Parathyroid adenoma (tissue), 2 donors: Measurements from ENCODE around the gene LTBP1.

ENCODE experiments used
- H2AFZ ChIP-seq: fragments of 300-600 bp; sonication (generic); one replicate; pipeline ENCODE4 v1.7.0; 2017; ENCODE audit warnings: antibody characterized with exemption, mild to moderate bottlenecking
- H3K27ac ChIP-seq: fragments of 300-600 bp; sonication (generic); one replicate; pipeline ENCODE4 v1.7.0; 2017
- H3K27me3 ChIP-seq: fragments of 300-600 bp; sonication (generic); one replicate; pipeline ENCODE4 v1.7.0; 2017; ENCODE audit warnings: low read length; ENCODE audit not compliant: control insufficient read depth, insufficient read depth
- H3K36me3 ChIP-seq: fragments of 300-600 bp; sonication (generic); one replicate; pipeline ENCODE4 v1.7.0; 2017; ENCODE audit warnings: low read length; ENCODE audit not compliant: control insufficient read depth, insufficient read depth
- H3K4me1 ChIP-seq: fragments of 300-600 bp; sonication (generic); one replicate; pipeline ENCODE4 v1.7.0; 2017; ENCODE audit warnings: control low read depth
- H3K4me2 ChIP-seq: fragments of 300-600 bp; sonication (generic); one replicate; pipeline ENCODE4 v1.7.0; 2017; ENCODE audit warnings: low read length
- H3K4me3 ChIP-seq: fragments of 300-600 bp; sonication (generic); one replicate; pipeline ENCODE4 v1.7.0; 2017; ENCODE audit warnings: low read depth, low read length
- H3K79me2 ChIP-seq: fragments of 300-600 bp; sonication (generic); one replicate; pipeline ENCODE4 v1.7.0; 2017; ENCODE audit warnings: control low read depth
- H3K9ac ChIP-seq: fragments of 300-600 bp; sonication (generic); one replicate; pipeline ENCODE4 v1.7.0; 2017; ENCODE audit warnings: mild to moderate bottlenecking
- H3K9me3 ChIP-seq: fragments of 300-600 bp; sonication (generic); one replicate; pipeline ENCODE4 v1.7.0; 2017; ENCODE audit warnings: low read length; ENCODE audit not compliant: control insufficient read depth
- TF ChIP-seq, protein P1 (sequence below): fragments of 300-600 bp; sonication (generic); IDR thresholded peaks from one replicate; pipeline ENCODE4 v1.7.0; 2017; ENCODE audit warnings: antibody characterized with exemption, mild to moderate bottlenecking
- donor health status: primary hyperparathyroidism.

Gene LTBP1

DNA sequence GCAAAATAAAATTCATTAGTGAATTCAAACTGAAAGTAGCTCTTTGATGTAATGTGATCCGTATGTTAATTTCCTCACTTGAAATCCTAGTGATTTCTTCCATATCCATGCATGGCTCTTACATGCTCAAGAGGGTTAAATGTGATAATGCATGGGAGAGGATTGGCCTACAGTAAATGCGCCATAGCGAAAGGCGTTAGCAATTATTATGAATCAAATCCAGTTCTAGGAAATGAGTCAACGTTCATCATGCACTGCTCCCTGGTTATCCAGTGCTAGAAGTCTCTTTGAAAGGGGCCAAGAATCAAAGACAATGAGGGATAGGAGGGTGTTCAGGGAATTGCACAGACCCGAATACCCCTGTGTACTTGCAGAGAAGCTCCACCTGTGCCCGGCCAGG is 428.3 kb downstream of the LTBP1 start:
- H2AFZ ChIP-seq, result no peak overlapping the region
- H3K4me1 ChIP-seq, result no peaks in the 10 kb centered on the region
- no peaks in the 10 kb centered on the region for H3K79me2 ChIP-seq
- no peak overlapping the region for H3K4me2 ChIP-seq
- no peaks in the 10 kb centered on the region for H3K9me3 ChIP-seq
- TF ChIP-seq, protein P1, sequence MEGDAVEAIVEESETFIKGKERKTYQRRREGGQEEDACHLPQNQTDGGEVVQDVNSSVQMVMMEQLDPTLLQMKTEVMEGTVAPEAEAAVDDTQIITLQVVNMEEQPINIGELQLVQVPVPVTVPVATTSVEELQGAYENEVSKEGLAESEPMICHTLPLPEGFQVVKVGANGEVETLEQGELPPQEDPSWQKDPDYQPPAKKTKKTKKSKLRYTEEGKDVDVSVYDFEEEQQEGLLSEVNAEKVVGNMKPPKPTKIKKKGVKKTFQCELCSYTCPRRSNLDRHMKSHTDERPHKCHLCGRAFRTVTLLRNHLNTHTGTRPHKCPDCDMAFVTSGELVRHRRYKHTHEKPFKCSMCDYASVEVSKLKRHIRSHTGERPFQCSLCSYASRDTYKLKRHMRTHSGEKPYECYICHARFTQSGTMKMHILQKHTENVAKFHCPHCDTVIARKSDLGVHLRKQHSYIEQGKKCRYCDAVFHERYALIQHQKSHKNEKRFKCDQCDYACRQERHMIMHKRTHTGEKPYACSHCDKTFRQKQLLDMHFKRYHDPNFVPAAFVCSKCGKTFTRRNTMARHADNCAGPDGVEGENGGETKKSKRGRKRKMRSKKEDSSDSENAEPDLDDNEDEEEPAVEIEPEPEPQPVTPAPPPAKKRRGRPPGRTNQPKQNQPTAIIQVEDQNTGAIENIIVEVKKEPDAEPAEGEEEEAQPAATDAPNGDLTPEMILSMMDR, result no peak
- H3K36me3 ChIP-seq, result no peaks in the 10 kb centered on the region
- H3K9ac ChIP-seq, result no peak overlapping the region
- H3K27ac ChIP-seq, result no peak overlapping the region
- H3K27me3 ChIP-seq, result no peaks in the 10 kb centered on the region
- H3K4me3 ChIP-seq, result no peak overlapping the region

DNA sequence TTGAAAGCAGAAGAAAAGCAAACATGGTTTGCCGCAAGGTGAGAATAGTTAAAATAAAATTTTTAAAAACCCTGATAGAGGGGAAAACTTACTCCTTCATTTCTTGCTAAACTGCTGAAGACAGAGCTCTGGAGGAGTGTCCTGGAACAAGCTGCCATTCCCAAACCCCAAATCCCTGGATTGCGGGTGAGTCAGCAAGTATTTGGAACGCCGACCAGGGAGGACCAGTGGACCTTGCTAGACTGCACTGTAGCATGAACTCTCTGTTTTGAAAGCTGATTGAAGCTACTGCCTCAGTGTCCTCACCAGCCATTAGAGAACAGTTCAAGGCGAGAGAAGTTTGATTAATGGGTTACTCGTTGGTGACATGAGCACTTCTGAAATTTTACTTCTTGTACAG is 430.3 kb downstream of the LTBP1 start:
- H3K4me2 ChIP-seq, result no peak overlapping the region
- H3K79me2 ChIP-seq, result no peaks in the 10 kb centered on the region
- TF ChIP-seq, protein P1, result no peak
- no peak overlapping the region for H3K27ac ChIP-seq
- no peak overlapping the region for H3K4me3 ChIP-seq
- H3K4me1 ChIP-seq, result no peaks in the 10 kb centered on the region
- H3K9me3 ChIP-seq, result no peaks in the 10 kb centered on the region
- no peaks in the 10 kb centered on the region for H3K36me3 ChIP-seq
- no peaks in the 10 kb centered on the region for H3K27me3 ChIP-seq
- no peak overlapping the region for H3K9ac ChIP-seq
- no peak overlapping the region for H2AFZ ChIP-seq

DNA sequence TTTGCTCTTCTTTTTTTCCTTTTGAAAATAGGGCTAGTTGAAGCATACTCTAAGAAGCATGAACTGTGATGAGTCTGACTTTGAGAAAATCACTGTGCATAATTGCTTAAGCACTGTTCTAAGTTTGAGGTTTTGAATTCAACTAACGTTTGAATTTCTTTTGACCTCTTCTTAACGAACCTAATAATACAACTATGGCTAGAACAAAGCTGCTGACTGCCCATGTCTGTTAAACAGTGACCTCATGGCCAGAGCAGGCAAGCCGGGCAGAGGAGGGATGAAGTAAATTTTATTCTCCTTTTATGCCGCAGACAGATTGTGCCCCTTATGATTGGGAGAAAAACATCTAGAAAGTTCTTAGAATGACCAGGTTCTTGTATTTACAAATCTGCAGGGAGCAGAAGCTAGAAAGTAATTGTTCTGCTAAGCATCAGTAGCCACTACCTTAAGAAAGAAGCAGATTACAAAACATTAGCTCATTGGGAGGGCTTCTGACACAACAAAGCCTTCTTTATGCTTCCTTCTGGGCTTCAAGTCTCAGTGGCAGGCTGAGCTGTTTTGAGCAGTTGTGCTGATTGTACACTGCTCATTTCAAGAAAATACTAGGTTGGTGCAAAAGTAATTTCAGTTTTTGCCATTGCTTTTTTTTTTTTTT is 431.9 kb downstream of the LTBP1 start:
- Histone ChIP-seq H3K4me1 (no peaks in the 10 kb centered on the region), H3K9me3 (no peaks in the 10 kb centered on the region), H3K4me2 (no peak overlapping the region), H3K36me3 (no peaks in the 10 kb centered on the region), H2AFZ (no peak overlapping the region), H3K4me3 (no peak overlapping the region), H3K27me3 (no peaks in the 10 kb centered on the region), H3K9ac (no peak overlapping the region), H3K27ac (no peak overlapping the region), H3K79me2 (no peaks in the 10 kb centered on the region)
- TF ChIP-seq, protein P1, result no peak

DNA sequence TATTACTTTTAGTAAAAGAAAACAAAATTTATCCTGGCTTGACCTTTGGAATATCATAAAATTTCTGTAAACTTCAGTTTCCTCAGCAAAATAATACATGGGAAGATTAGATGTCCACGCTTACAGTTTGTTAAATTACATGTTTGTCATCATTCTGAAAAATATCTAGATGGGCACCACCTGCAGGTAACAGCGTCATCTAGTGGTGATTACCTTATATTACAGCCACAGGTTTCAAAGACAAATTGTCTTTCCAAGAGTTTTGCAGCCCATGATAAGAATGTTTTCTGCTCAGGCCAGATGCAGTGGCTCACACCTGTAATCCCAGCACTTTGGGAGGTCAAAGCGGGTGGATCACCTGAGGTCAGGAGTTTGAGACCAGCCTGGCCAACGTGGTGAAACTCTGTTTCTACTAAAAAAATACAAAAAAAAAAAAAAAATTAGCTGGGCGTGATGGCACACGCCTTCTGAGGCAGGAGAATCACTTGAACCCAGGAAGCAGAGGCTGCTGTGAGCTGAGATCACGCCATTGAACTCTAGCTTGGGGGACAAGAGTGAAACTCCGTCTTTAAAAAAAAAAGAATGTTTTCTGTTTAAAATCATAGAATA is 433.4 kb downstream of the LTBP1 start:
- Histone ChIP-seq H3K79me2 (no peaks in the 10 kb centered on the region), H3K27me3 (no peaks in the 10 kb centered on the region), H3K9me3 (no peaks in the 10 kb centered on the region), H2AFZ (no peak overlapping the region), H3K9ac (no peak overlapping the region), H3K4me3 (no peak overlapping the region), H3K4me1 (no peaks in the 10 kb centered on the region), H3K4me2 (no peak overlapping the region), H3K36me3 (no peaks in the 10 kb centered on the region), H3K27ac (no peak overlapping the region)
- TF ChIP-seq, protein P1, result no peak

DNA sequence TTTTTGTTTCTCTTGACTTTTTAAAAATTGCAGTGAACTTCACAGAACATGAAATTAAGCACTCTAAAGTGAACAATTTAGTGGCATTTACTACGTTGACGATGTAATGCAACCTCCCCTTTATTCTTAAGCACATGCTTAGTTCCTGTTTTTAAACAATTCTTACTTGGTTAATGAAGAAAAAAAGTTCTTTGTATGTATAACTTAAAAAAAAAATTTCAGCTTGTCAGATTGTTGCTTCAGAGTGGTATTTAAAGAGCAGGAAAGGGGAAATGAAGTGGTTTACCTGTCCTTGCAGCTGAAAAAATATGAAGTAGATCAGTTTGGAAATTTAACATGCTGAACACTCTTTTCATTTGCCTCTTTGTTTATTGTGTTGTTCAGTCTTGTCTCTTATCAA is 434.0 kb downstream of the LTBP1 start:
- no peak overlapping the region for H3K27ac ChIP-seq
- H3K4me2 ChIP-seq, result no peak overlapping the region
- H3K9me3 ChIP-seq, result no peaks in the 10 kb centered on the region
- no peaks in the 10 kb centered on the region for H3K79me2 ChIP-seq
- no peaks in the 10 kb centered on the region for H3K4me1 ChIP-seq
- TF ChIP-seq, protein P1, result no peak
- no peaks in the 10 kb centered on the region for H3K27me3 ChIP-seq
- H3K9ac ChIP-seq, result no peak overlapping the region
- H3K36me3 ChIP-seq, result no peaks in the 10 kb centered on the region
- H3K4me3 ChIP-seq, result no peak overlapping the region
- no peak overlapping the region for H2AFZ ChIP-seq
